ENCODE results near the gene ANKDD1B.
A peak's percentile ranks its signal among the peaks of the same experiment; 100 is the strongest.

The ANKDD1B gene

GRCh38 chr5:75712091-75712490 is 100.8 kb downstream of the ANKDD1B start:
- Histone ChIP-seq H3K9me2 (replicated peaks; ENCODE audit: insufficient read depth, low read length) (no peaks in the 10 kb centered on the region), H3K79me2 (ENCODE audit: insufficient read depth, low read length) (peaks cover 66% of the 10 kb centered on the region)
- TF ChIP-seq CTCF (IDR thresholded peaks at IDR 0.05; ENCODE audit: insufficient read depth, low read length, poor library complexity, severe bottlenecking) (no peak), EZH2phosphoT487 (conservative IDR thresholded peaks at IDR 0.05; ENCODE audit: low read length) (no peak)

GRCh38 chr5:75716715-75717081 is 105.4 kb downstream of the ANKDD1B start:
- Histone ChIP-seq H4K20me1 (ENCODE audit: low read depth, low read length) (peaks cover 7% of the 10 kb centered on the region; the same call in 1 of the 2 replicates), H3K36me3 (ENCODE audit: low read length) (peaks cover 17% of the 10 kb centered on the region; the same call in 1 of the 2 replicates), H3K9me2 (replicated peaks; ENCODE audit: insufficient read depth, low read length) (no peaks in the 10 kb centered on the region), H3K27ac (ENCODE audit: low read depth, low read length) (peak overlapping the region; percentile 85), H3K79me2 (ENCODE audit: insufficient read depth, low read length) (peaks cover 52% of the 10 kb centered on the region), H3K4me3 (ENCODE audit: insufficient read depth, low read length, poor library complexity, severe bottlenecking) (peak overlapping the region; percentile 75), H3K27me3 (ENCODE audit: low read length) (no peaks in the 10 kb centered on the region), H3F3A (ENCODE audit: insufficient read depth) (peaks cover 4% of the 10 kb centered on the region; the same call in 1 of the 2 replicates), H3K9me3 (ENCODE audit: insufficient read depth, low read length) (no peaks in the 10 kb centered on the region), H3K4me2 (ENCODE audit: low read depth, low read length, poor library complexity, severe bottlenecking) (peak overlapping the region; percentile 80), H2AFZ (ENCODE audit: low read depth, low read length, severe bottlenecking) (peak overlapping the region; percentile 57), H3K9ac (ENCODE audit: low read length) (peak overlapping the region; percentile 74)
- TF ChIP-seq EZH2phosphoT487 (conservative IDR thresholded peaks at IDR 0.05; ENCODE audit: low read length) (no peak), CTCF (IDR thresholded peaks at IDR 0.05; ENCODE audit: insufficient read depth, low read length, poor library complexity, severe bottlenecking) (no peak)

More at GRCh38 chr5:75712091-75712490, 100.8 kb downstream of the ANKDD1B start:
- peaks cover 7% of the 10 kb centered on the region; the same call in 1 of the 2 replicates for H4K20me1 ChIP-seq (ENCODE audit: low read depth, low read length)
- no peak overlapping the region for H2AFZ ChIP-seq (ENCODE audit: low read depth, low read length, severe bottlenecking)
- peaks cover 24% of the 10 kb centered on the region; the same call in 1 of the 2 replicates for H3K36me3 ChIP-seq (ENCODE audit: low read length)
- no peaks in the 10 kb centered on the region for H3K27me3 ChIP-seq (ENCODE audit: low read length)
- H3F3A ChIP-seq (ENCODE audit: insufficient read depth) = no peaks in the 10 kb centered on the region
- no peak overlapping the region for H3K27ac ChIP-seq (ENCODE audit: low read depth, low read length)
- H3K4me3 ChIP-seq (ENCODE audit: insufficient read depth, low read length, poor library complexity, severe bottlenecking) = no peak overlapping the region
- H3K9ac ChIP-seq (ENCODE audit: low read length) = no peak overlapping the region
- no peaks in the 10 kb centered on the region for H3K9me3 ChIP-seq (ENCODE audit: insufficient read depth, low read length)
- no peak overlapping the region for H3K4me2 ChIP-seq (ENCODE audit: low read depth, low read length, poor library complexity, severe bottlenecking)

GRCh38 chr5:75717082-75717922 is 106.0 kb downstream of the ANKDD1B start, which contains the start of gene POC5:
Gene POC5 (minus strand): TSS chr5:75717437. CDS start chr5:75712937, 4,500 bp downstream.
- no peaks in the 10 kb centered on the region for H3K27me3 ChIP-seq (ENCODE audit: low read length)
- no peaks in the 10 kb centered on the region for H3K9me3 ChIP-seq (ENCODE audit: insufficient read depth, low read length)
- peaks cover 46% of the 10 kb centered on the region for H3K79me2 ChIP-seq (ENCODE audit: insufficient read depth, low read length)
- peaks cover 12% of the 10 kb centered on the region; the same call in 1 of the 2 replicates for H3K36me3 ChIP-seq (ENCODE audit: low read length)
- H3K4me3 ChIP-seq (ENCODE audit: insufficient read depth, low read length, poor library complexity, severe bottlenecking) = peak within 1 kb of the TSS; percentile 78
- peak within 1 kb of the TSS; percentile 87 for H3K4me2 ChIP-seq (ENCODE audit: low read depth, low read length, poor library complexity, severe bottlenecking)
- peak within 1 kb of the TSS; percentile 74 for H3K9ac ChIP-seq (ENCODE audit: low read length)
- H3F3A ChIP-seq (ENCODE audit: insufficient read depth) = peaks cover 4% of the 10 kb centered on the region; the same call in 1 of the 2 replicates
- TF ChIP-seq EZH2phosphoT487 (conservative IDR thresholded peaks at IDR 0.05; ENCODE audit: low read length) (no peak), CTCF (IDR thresholded peaks at IDR 0.05; ENCODE audit: insufficient read depth, low read length, poor library complexity, severe bottlenecking) (no peak)
- H3K27ac ChIP-seq (ENCODE audit: low read depth, low read length) = peak within 1 kb of the TSS; percentile 85
- H4K20me1 ChIP-seq (ENCODE audit: low read depth, low read length) = 0 out of 2 replicates have a peak, but pooled peaks cover under 1% of the 10 kb centered on the region
- H3K9me2 ChIP-seq (replicated peaks; ENCODE audit: insufficient read depth, low read length) = no peaks in the 10 kb centered on the region
- H2AFZ ChIP-seq (ENCODE audit: low read depth, low read length, severe bottlenecking) = peak within 1 kb of the TSS; percentile 94

All from SU-DHL-6 (cell line).